ENCODE measurements around the gene MED12L.

MED12L gene

DNA sequence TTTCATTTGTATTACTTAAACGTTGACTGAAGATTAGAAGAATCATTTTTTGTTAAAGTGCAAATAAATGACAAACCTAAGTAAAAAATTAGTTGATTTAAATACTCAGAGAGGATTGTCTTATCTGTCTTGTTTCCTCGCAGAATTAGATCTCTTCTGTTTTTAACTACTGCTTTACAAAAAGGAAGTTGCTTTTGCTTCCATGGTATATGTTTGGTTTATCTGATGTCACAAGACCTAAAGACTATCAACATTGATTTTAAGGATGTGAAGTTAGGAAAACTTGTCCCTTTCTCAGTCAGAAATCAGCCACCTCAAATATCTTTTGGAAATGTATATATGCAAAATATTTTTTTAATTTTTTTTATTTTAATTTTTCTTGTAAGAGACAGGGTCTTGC, 88.9 kb downstream of the MED12L start:
- Histone ChIP-seq H3F3A (ENCODE audit: insufficient read depth, low read length) (no peaks in the 10 kb centered on the region), H3K9ac (ENCODE audit: low read length) (no peak overlapping the region), H3K9me2 (ENCODE audit: low read depth, low read length) (no peaks in the 10 kb centered on the region), H3K27ac (ENCODE audit: low read depth, low read length, poor library complexity, severe bottlenecking) (no peak overlapping the region), H3K4me3 (ENCODE audit: low read depth, low read length, poor library complexity, severe bottlenecking) (no peak overlapping the region), H2AFZ (ENCODE audit: low read length) (no peak overlapping the region), H3K27me3 (ENCODE audit: insufficient read depth, low read length) (no peaks in the 10 kb centered on the region), H3K9me3 (ENCODE audit: low read length) (no peaks in the 10 kb centered on the region), H3K4me1 (ENCODE audit: insufficient read depth, low read length, severe bottlenecking) (peaks cover 16% of the 10 kb centered on the region), H3K4me2 (ENCODE audit: low read length) (no peak overlapping the region), H4K20me1 (ENCODE audit: insufficient read depth, low read length) (no peaks in the 10 kb centered on the region), H3K36me3 (ENCODE audit: insufficient read depth, low read length) (no peaks in the 10 kb centered on the region), H3K79me2 (ENCODE audit: insufficient read depth, low read length) (no peaks in the 10 kb centered on the region)
- TF ChIP-seq, protein P1, sequence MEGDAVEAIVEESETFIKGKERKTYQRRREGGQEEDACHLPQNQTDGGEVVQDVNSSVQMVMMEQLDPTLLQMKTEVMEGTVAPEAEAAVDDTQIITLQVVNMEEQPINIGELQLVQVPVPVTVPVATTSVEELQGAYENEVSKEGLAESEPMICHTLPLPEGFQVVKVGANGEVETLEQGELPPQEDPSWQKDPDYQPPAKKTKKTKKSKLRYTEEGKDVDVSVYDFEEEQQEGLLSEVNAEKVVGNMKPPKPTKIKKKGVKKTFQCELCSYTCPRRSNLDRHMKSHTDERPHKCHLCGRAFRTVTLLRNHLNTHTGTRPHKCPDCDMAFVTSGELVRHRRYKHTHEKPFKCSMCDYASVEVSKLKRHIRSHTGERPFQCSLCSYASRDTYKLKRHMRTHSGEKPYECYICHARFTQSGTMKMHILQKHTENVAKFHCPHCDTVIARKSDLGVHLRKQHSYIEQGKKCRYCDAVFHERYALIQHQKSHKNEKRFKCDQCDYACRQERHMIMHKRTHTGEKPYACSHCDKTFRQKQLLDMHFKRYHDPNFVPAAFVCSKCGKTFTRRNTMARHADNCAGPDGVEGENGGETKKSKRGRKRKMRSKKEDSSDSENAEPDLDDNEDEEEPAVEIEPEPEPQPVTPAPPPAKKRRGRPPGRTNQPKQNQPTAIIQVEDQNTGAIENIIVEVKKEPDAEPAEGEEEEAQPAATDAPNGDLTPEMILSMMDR (IDR thresholded peaks at IDR 0.05; ENCODE audit: low read length) = no peak
- no peak for TF ChIP-seq EZH2 (IDR thresholded peaks at IDR 0.05; ENCODE audit: borderline replicate concordance, low read length)

DNA sequence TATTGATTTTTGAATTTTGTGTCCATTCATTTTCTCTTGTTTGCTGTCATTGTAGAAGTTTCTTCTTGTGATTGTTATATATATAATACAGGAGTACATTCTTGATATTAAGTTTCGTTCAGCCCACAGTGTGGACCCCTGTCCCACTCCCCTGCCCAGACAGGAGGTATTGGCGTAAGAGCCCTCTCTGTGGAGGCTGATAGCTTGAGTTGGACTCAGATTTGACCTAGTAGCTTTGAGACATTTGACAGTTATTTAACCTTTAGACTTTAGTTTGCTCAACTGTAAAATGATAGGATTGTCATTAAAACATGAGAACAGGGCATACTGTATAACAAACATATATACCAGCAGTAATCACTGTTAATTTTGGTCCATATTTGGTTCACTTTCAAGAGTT, 90.5 kb downstream of the MED12L start:
- Histone ChIP-seq H2AFZ (ENCODE audit: low read length) (no peak overlapping the region), H3K9me3 (ENCODE audit: low read length) (no peaks in the 10 kb centered on the region), H3K4me3 (ENCODE audit: low read depth, low read length, poor library complexity, severe bottlenecking) (no peak overlapping the region), H3K27ac (ENCODE audit: low read depth, low read length, poor library complexity, severe bottlenecking) (no peak overlapping the region), H3K36me3 (ENCODE audit: insufficient read depth, low read length) (no peaks in the 10 kb centered on the region), H3K79me2 (ENCODE audit: insufficient read depth, low read length) (no peaks in the 10 kb centered on the region), H3K9ac (ENCODE audit: low read length) (no peak overlapping the region), H3K27me3 (ENCODE audit: insufficient read depth, low read length) (no peaks in the 10 kb centered on the region), H3F3A (ENCODE audit: insufficient read depth, low read length) (no peaks in the 10 kb centered on the region), H3K4me1 (ENCODE audit: insufficient read depth, low read length, severe bottlenecking) (peaks cover 5% of the 10 kb centered on the region), H3K4me2 (ENCODE audit: low read length) (no peak overlapping the region), H3K9me2 (ENCODE audit: low read depth, low read length) (no peaks in the 10 kb centered on the region), H4K20me1 (ENCODE audit: insufficient read depth, low read length) (no peaks in the 10 kb centered on the region)
- TF ChIP-seq EZH2 (IDR thresholded peaks at IDR 0.05; ENCODE audit: borderline replicate concordance, low read length) = no peak
- TF ChIP-seq, protein P1 (IDR thresholded peaks at IDR 0.05; ENCODE audit: low read length) = no peak

DNA sequence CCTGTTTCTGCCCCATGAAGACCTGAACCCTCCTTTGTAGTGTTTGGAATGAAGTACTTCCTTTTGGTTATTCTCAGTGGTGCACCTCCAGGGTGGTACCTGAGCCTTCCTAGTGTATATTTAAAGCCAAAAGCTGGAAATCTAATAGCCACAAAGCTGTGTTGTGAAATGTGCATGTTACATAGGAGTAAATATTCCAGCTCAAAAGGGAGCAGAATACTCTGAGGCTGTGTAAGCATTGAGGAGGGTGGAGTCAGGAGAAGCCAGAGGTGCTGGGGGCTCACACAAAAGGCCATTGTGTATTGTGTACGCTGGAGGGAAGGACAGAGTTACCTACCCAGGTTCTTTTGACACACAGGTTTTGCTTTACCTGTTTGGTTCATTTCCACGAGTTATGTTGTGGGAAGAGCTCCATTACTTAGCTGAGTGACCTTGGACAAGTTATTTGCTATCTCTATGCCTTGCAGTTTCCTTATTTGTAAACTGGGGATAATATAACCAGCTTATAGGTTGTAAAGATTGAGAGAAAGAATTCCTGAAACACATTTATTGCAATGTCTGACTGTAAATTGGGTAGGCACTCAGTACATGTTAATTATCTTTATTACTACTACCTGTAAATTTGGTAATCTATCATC, 92.9 kb downstream of the MED12L start:
- Histone ChIP-seq H3K27me3 (ENCODE audit: insufficient read depth, low read length) (no peaks in the 10 kb centered on the region), H3K4me1 (ENCODE audit: insufficient read depth, low read length, severe bottlenecking) (no peaks in the 10 kb centered on the region), H4K20me1 (ENCODE audit: insufficient read depth, low read length) (no peaks in the 10 kb centered on the region), H2AFZ (ENCODE audit: low read length) (no peak overlapping the region), H3K4me2 (ENCODE audit: low read length) (no peak overlapping the region), H3K27ac (ENCODE audit: low read depth, low read length, poor library complexity, severe bottlenecking) (no peak overlapping the region), H3F3A (ENCODE audit: insufficient read depth, low read length) (no peaks in the 10 kb centered on the region), H3K36me3 (ENCODE audit: insufficient read depth, low read length) (no peaks in the 10 kb centered on the region), H3K9me3 (ENCODE audit: low read length) (no peaks in the 10 kb centered on the region), H3K4me3 (ENCODE audit: low read depth, low read length, poor library complexity, severe bottlenecking) (no peak overlapping the region), H3K9ac (ENCODE audit: low read length) (no peak overlapping the region), H3K79me2 (ENCODE audit: insufficient read depth, low read length) (no peaks in the 10 kb centered on the region), H3K9me2 (ENCODE audit: low read depth, low read length) (no peaks in the 10 kb centered on the region)
- TF ChIP-seq EZH2 (IDR thresholded peaks at IDR 0.05; ENCODE audit: borderline replicate concordance, low read length) = no peak
- TF ChIP-seq, protein P1 (IDR thresholded peaks at IDR 0.05; ENCODE audit: low read length) = no peak
